GM18520 (cell line): Measurements from ENCODE around the gene FABP1.

Experiments
- ATAC-seq: cut with Tn5 transposase; IDR thresholded peaks from one replicate; pipeline ENCODE4 v1.9.1; 2021; ENCODE audit not compliant: unreplicated experiment

The FABP1 gene

GRCh38 chr2:88085099-88085498 is 42.8 kb downstream of the FABP1 start:
- ATAC-seq, result no peak

GRCh38 chr2:88082781-88083180 is 45.1 kb downstream of the FABP1 start:
- no peak for ATAC-seq

- ATAC-seq, result no peak
Observed at GRCh38 chr2:88081924-88082608, 45.8 kb downstream of the FABP1 start.

GRCh38 chr2:88080545-88080944 is 47.3 kb downstream of the FABP1 start:
- no peak for ATAC-seq

- ATAC-seq, result no peak
Observed at GRCh38 chr2:88078643-88079172, 49.2 kb downstream of the FABP1 start.

- ATAC-seq, result no peak
Observed at GRCh38 chr2:88077080-88077479, 50.8 kb downstream of the FABP1 start.

GRCh38 chr2:88074854-88075292 is 53.0 kb downstream of the FABP1 start:
- ATAC-seq, result no peak

- ATAC-seq, result no peak
Observed at GRCh38 chr2:88074150-88074549, 53.7 kb downstream of the FABP1 start.
